Fibroblast of skin of left quadriceps (primary cell): ENCODE results near the gene KIAA0232.
"Not testable (repeated sequence)": the region's sequence is repeated elsewhere in the genome, so short reads cannot be mapped to it uniquely, and the experiment has no call there.

Source experiments
- DNase-seq, 2 experiments: peaks; one replicate each; pipeline ENCODE4 v3.0.0-alpha.2; 2013; ENCODE audit warnings: low read depth in 2 of 2

Gene KIAA0232

GRCh38 chr4:6804082-6804752 lies 21.7 kb downstream of the KIAA0232 start:
- DNase-seq: no peak

- no peak for DNase-seq
Observed at GRCh38 chr4:6806924-6807626, 24.5 kb downstream of the KIAA0232 start.

DNA sequence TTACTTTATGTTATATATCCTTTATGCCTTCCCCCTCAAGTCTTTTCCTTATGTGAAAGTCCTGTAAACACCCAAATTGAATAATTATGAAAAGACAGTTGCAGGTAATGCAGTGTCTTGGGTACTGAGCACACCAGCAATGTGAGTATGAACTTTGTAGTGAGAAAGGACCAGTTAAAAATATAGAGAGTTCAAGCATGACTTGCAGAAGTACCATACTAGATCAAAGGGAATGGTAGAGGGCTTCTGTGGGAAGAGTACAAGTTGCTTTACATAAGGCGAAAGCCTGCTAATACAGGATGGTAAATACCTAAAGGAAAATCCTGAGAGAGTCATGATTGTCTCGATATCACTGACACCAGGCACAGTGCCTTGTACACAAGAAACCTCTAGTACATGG lies 25.7 kb downstream of the KIAA0232 start:
- no peak for DNase-seq

DNA sequence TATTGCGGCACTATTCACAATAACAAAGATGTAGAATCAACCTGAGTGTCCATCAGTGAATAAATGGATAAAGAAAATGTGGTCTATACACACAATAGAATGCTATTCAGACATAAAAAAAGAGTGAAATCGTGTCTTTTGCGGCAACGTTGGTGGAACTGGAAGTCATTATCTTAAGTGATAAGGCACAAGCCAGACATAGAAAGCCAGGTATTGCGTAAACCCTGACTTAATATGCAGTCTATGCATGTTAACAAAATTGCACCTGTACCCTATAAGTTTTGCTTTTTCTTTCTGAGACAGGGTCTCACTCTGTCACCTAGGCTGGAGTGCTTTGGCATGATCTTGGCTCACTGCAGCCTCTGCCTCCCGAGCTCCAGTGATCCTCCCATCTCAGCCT lies 28.6 kb downstream of the KIAA0232 start:
- DNase-seq: no peak

DNA sequence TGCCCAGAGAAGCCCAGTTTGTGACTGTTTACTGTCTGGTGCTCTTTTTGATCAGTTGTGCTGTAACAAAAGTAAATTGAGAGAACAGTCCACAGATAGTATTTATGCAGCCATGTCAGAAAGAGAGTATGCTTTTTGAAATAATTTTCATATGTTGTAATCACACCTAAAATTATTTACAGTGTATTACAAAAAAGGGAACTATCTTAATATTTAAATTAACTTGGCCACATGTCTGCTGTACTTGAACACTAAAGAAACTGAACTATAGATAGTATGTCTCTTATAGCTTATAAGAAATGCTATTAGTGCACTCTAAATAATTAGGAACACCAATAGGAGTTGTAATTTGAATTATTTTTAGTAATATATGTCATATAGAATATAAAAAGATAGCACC lies 30.2 kb downstream of the KIAA0232 start:
- DNase-seq: no peak

- no peak for DNase-seq
Observed at GRCh38 chr4:6813725-6814124, 31.2 kb downstream of the KIAA0232 start.

GRCh38 chr4:6815029-6815836 lies 32.7 kb downstream of the KIAA0232 start:
- no peak for DNase-seq

DNA sequence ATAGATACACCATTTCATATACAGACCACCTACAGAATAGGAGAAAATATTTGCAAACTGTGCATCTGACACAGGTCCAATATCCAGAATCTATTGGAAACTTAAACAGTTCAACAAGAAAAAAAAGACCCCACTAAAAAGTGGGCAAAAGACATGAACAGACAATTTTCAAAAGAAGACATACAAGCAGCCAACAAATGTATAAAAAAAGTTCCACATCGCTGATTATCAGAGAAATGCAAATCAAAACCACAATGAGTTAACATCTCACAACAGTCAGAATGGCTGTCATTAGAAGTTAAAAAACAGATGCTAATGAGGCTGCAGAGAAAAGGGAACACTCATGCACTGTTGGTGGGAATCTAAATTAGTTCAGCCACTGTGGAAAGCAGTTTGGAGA lies 36.8 kb downstream of the KIAA0232 start:
- no peak for DNase-seq

DNA sequence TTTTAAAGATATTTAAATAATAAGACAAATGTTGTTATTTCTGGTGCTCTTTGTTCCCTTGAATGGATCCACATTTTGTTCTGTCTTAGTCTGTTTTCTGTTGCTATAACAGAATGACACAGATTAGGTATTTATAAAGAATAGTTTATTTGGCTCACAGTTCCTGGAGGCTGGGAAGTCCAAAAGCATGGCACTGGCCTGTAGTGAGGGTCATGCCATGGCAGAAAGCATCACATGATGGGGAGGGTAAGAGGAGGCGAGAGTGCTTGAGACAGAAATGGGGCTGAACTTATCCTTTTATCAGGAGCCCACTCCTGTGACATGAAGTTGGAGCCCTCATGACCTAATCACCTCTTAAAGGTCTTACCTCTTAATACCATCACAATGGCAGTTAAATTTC lies 38.2 kb downstream of the KIAA0232 start:
- no peak for DNase-seq

DNA sequence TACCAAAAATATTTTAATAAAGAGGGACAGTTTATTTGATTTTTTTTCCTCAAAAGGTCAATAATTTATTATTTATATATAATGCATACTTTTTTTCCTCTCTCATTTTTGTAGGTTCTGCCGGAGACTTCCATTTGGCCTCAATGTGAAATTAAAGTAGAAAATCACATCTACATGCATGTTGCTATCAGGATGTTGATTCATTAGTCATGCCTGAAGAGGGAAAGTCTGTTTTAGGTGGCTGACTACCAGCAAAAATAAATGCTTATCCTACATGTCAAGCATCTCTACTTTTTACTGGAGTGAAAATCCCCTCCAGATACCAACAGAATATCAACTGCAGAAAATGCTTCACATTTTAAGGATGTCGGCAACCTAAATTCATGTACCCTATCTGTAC lies 41.5 kb downstream of the KIAA0232 start:
- no peak for DNase-seq

DNA sequence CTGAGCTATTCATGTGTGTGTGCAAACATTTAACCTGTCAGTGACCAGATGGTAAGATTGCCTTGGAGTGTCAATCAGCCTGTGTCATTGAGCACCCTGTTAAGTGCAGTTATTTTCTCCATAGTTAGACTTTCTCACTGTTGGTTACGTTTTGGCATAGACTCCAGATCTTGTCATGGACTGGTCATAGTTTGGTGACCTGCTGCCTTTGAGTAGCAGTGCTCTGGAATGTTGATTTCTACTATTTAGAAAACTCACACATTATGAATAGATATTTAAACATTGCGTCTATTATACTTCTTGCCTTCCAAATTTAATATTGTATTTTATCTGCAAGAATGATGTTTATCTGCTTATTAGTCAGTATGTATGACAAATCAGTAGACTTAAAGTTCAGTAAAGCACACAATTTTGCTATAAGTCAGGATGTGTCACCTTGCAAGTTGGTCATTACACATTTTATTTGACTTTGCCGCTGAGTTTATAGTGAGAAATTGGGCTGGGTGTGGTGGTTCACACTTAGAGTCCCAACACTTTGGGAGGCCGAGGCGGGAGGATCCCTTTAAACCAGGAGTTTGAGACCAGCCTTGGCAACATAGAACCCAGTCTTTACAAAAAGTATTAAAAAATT lies 42.4 kb downstream of the KIAA0232 start:
- no peak for DNase-seq

DNA sequence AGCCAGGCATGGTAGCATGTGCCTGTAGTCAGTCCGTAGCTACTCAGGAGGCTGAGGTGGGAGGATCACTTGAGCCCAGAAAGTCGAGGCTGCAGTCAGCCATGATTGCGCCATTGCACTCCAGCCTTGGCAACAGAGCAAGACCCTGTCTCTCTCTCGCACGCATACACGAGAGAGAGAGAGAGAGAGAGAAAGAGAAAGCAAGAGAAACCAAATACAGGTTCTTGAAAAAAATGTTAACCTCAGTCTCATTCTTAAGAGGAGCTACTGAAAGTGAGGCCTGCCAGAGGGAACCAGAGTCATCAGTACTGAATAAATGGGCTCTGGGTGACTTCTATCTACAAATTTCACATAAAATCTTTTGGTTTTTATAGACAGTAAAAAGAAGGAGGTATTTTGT lies 42.9 kb downstream of the KIAA0232 start:
- DNase-seq: no peak

DNA sequence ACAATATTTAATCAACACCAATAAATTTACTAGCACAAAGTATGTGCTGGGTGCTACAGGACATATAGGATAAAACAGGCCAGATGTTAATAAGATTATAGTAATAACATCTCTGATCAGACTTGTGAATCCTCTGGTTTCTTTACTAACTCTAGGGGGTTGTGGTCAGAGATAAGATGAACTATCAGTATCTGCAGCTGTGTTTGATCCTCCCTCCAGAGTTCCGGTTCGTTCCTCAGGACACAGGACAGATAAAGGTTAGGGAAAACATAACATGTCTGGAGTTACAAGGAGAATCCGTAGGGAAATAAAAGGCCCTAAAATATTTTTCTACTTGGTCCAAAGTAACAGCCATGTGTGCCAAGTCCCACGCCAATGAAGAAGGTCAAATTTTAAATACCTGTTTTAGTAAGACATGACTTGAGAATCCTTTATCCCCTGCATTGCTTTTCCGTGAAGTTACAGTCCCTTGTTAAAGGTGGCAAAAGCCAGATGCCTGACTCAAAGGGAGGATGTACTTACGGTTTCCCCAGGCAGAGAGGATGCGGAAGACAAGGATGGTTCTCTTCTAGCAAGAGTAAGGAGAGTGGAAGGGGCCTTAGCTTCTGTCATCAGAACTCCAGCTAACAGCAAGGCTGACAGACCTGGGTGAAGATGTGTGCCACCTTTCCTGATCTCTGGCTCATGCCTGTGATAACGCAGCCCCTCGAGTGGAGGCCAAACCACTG lies 44.4 kb downstream of the KIAA0232 start:
- DNase-seq: no peak

GRCh38 chr4:6829086-6829485 lies 46.6 kb downstream of the KIAA0232 start:
- DNase-seq: no peak

- DNase-seq: no peak
Observed at GRCh38 chr4:6834867-6835266, 52.3 kb downstream of the KIAA0232 start.

- DNase-seq: not testable (repeated sequence)
Observed at GRCh38 chr4:6835616-6836015, 53.1 kb downstream of the KIAA0232 start.

DNA sequence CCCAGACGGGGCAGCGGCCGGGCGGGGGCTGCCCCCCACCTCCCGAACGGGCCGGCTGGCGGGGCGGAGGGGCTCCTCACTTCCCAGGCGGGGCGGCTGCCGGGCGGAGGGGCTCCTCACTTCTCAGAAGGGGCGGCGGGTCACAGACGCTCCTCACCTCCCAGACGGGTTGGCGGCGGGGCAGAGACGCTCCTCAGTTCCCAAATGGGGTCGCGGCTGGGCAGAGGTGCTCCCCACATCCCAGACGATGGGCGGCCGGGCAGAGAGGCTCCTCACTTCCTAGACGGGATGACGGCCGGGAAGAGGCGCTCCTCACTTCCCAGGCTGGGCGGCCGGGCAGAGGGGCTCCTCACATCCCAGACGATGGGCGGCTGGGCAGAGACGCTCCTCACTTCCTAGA lies 54.6 kb downstream of the KIAA0232 start:
- DNase-seq: not testable (repeated sequence)

- DNase-seq: no peak
Observed at GRCh38 chr4:6839579-6839978, 57.1 kb downstream of the KIAA0232 start.

- DNase-seq: no peak
Observed at GRCh38 chr4:6840062-6840976, 57.8 kb downstream of the KIAA0232 start.

DNA sequence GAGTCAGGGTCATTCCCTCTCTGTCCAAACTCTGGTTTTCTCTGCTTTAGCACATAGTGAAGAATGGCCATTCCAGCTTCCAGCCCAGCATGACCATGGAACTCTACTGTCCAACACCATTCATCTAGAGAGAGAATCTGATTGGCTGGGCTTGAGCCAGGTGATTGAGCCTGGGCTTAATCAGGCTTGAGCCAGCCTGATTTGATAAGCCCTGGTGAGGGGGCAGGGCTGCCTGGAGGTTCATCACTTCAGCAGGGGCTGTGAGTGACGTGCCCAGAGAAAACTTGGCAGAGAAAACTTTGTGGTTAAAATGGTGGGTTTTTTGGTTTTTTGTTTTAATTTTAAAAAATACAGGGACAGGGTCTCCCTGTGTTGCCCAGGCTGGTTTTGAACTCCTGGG lies 62.5 kb downstream of the KIAA0232 start:
- no peak for DNase-seq

DNA sequence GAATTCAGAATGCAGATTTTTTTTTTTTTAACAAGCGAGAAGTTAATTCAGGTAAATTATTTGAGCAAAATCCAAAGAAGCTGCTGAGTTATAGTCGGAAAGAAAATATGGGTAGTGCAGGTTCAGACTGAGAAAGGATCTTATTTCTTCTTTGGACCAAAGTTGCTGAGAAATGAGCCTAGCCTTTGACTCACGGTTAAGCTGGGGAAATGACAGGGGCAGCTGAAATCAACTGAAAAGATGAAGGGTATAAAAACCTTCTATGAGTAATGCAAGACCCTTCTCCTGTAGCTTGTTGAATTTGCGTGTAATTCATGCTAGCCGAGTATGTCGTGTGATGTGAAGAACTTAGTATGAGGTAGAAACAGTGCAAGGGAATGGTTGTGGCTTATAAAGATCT lies 63.0 kb downstream of the KIAA0232 start:
- DNase-seq: no peak
